A172 (cell line): ENCODE measurements around the gene CHDH. TPM values are rescaled to one million over a fixed set of nuclear protein-coding genes. Genes with fewer than 3 reads are reported as not detected.
A peak's percentile ranks its signal among the peaks of the same experiment; 100 is the strongest.

Source experiments
- DNase-seq: peaks from one replicate; pipeline ENCODE4 v3.0.0-alpha.2; 2015; ENCODE audit warnings: low spot score
- total RNA-seq: library from RNA; depleted of rRNA; stranded (reverse); fragments of >200 nt; shearing (Covaris generic); gene quantifications from 2 replicates; pipeline ENCODE4 v1.2.3, GENCODE V29; 2014

CHDH gene
- total RNA-seq, 1 experiment from 2014 or later = 0.67 TPM

- no peak for DNase-seq
Measured at GRCh38 chr3:53808496-53808895, 37.7 kb downstream of the CHDH start.

GRCh38 chr3:53807117-53807810 lies 39.0 kb downstream of the CHDH start:
- DNase-seq = no peak

GRCh38 chr3:53806182-53807116 lies 39.8 kb downstream of the CHDH start:
- DNase-seq = peak; percentile 82

GRCh38 chr3:53805463-53806159 lies 40.6 kb downstream of the CHDH start:
- DNase-seq = no peak

GRCh38 chr3:53804697-53805462 lies 41.3 kb downstream of the CHDH start:
- peak; percentile 64 for DNase-seq

GRCh38 chr3:53803816-53804695 lies 42.2 kb downstream of the CHDH start:
- no peak for DNase-seq

- DNase-seq = no peak
Measured at GRCh38 chr3:53803124-53803815, 42.9 kb downstream of the CHDH start.

GRCh38 chr3:53802256-53802880 lies 43.9 kb downstream of the CHDH start:
- no peak for DNase-seq

- no peak for DNase-seq
Measured at GRCh38 chr3:53801319-53801718, 44.9 kb downstream of the CHDH start.

- no peak for DNase-seq
Measured at GRCh38 chr3:53800041-53800906, 45.9 kb downstream of the CHDH start.

- DNase-seq = no peak
Measured at GRCh38 chr3:53799338-53799865, 46.8 kb downstream of the CHDH start.

GRCh38 chr3:53798144-53798543 lies 48.1 kb downstream of the CHDH start:
- no peak for DNase-seq

- DNase-seq = no peak
Measured at GRCh38 chr3:53795789-53796560, 50.2 kb downstream of the CHDH start.

- DNase-seq = peak; percentile 18
Measured at GRCh38 chr3:53795176-53795575, 51.0 kb downstream of the CHDH start.

GRCh38 chr3:53794597-53794996 lies 51.6 kb downstream of the CHDH start:
- peak; percentile 11 for DNase-seq

GRCh38 chr3:53792866-53793265 lies 53.4 kb downstream of the CHDH start:
- no peak for DNase-seq

GRCh38 chr3:53791317-53791716 lies 54.9 kb downstream of the CHDH start:
- no peak for DNase-seq
